A549 treated with Hydrocortisone at 1 μM for 4 hours (cell line): ENCODE measurements around the gene BSN. TPM values are rescaled to one million over a fixed set of nuclear protein-coding genes. Genes with fewer than 3 reads are reported as not detected.

Source experiments
- total RNA-seq: library from RNA; stranded (reverse); fragments of 200-300 nt; extraction: Qiagen RNA extraction; gene quantifications from 5 replicates; pipeline ENCODE4 v1.2.3, GENCODE V29; 2022

Gene BSN, protein sequence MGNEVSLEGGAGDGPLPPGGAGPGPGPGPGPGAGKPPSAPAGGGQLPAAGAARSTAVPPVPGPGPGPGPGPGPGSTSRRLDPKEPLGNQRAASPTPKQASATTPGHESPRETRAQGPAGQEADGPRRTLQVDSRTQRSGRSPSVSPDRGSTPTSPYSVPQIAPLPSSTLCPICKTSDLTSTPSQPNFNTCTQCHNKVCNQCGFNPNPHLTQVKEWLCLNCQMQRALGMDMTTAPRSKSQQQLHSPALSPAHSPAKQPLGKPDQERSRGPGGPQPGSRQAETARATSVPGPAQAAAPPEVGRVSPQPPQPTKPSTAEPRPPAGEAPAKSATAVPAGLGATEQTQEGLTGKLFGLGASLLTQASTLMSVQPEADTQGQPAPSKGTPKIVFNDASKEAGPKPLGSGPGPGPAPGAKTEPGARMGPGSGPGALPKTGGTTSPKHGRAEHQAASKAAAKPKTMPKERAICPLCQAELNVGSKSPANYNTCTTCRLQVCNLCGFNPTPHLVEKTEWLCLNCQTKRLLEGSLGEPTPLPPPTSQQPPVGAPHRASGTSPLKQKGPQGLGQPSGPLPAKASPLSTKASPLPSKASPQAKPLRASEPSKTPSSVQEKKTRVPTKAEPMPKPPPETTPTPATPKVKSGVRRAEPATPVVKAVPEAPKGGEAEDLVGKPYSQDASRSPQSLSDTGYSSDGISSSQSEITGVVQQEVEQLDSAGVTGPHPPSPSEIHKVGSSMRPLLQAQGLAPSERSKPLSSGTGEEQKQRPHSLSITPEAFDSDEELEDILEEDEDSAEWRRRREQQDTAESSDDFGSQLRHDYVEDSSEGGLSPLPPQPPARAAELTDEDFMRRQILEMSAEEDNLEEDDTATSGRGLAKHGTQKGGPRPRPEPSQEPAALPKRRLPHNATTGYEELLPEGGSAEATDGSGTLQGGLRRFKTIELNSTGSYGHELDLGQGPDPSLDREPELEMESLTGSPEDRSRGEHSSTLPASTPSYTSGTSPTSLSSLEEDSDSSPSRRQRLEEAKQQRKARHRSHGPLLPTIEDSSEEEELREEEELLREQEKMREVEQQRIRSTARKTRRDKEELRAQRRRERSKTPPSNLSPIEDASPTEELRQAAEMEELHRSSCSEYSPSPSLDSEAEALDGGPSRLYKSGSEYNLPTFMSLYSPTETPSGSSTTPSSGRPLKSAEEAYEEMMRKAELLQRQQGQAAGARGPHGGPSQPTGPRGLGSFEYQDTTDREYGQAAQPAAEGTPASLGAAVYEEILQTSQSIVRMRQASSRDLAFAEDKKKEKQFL (N-terminal part only)
- total RNA-seq, result 0.11 to 0.33 TPM (median 0.14 TPM) in 5 replicates

DNA sequence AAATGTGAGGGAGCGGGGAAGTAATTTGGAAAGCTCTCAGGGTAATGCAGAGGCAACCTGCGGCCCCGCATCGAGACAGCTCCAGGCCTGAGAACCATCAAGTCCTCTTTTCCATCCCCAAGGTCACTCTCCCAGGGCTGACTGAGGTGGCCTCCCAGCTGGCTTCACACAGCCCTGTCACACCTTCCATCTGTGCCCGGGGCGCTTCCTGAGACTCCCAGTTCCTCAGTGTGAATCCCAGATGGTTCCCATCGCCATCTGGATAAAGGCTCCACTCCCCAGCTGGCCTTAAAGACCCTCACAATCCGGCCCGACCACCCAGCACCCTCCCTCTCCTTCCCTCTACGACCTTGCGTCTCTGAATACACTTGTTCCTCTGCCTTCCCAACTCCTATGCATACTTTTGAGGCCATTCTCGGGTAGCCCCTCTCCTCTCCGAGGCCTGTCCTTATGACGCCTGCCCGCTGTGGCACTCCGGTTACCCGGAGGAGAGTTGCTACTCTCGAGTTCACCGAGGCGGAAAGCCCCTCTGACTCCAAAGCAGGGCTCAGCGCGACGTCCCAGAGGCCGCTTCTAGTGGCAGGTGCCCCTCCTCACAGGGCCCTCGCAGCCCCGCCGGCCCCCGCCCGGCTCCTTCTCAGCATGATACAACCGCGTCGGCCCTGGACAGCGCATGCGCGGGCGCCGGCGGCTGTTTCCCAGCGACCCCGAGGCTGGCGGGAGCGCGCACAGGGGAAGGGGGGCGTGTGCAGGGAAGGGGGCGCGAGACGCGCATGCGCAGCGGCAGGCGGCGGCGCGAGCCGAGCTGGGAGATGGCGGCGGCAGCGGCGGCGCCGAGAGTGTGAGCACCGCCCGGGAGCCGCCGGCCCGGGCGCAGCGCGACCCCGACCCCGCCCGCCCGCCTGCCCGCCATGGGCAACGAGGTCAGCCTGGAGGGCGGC lies at the start of gene BSN:
Gene BSN, plus strand, starts transcription at position 786 of the 941 bp plus-strand sequence. Its CDS starts 126 bp downstream, at position 912.

GRCh38 chr3:49673715-49674496 lies 119.6 kb downstream of the BSN start, which contains the start of gene APEH:
APEH (plus strand) TSS chr3:49674351; CDS start chr3:49674402, 51 bp downstream.

DNA sequence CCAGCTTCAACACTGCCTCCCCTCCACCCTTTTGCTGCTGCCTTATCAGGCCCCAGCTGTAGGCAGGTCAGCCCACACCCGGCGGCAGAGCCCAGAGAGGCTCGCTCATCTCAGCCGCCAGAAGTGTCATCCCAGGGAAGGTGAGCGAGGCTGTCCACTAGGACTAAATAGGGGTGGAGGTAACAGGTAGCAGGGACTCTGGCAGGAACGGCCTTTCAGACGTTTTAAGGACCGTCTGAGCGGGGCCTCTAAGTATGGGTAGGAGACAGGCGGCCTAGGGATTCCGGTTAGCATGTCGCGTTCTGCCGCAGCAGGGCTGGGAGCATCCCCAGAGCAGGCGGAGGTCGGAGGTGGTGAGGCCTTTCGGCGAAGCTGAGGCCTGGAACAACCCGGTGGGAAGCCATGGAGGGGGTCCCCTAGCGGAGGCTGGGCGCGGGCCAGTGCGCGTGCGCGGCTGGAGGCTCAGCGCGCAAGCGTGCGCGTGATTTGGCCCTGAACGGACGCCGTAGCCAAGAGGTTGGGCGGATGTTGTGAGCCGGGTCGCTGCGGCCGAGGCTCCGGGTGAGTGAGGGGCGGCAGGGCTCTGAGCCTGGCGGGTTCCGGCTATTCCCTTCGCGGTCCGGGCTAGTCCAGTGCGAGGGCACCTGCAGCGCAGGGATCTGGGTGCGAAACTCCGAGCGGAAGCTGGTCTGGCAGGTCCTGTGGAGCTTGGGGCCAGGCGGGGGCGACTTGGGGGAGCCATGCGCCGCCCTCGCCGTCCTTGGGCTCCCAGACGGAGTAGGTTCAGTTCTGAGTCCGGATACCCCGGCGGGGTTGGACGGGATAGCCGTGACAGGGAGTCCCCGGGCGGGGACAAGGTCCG lies 135.0 kb downstream of the BSN start, which contains the start of the genes MST1 and RNF123:
Gene MST1, minus strand, starts transcription at position 429 of the 862 bp plus-strand sequence. CDS start 783 bp downstream, outside the sequence.
Gene RNF123, plus strand, starts transcription at position 512 of the 862 bp plus-strand sequence. CDS start 1,609 bp downstream, outside the sequence.

DNA sequence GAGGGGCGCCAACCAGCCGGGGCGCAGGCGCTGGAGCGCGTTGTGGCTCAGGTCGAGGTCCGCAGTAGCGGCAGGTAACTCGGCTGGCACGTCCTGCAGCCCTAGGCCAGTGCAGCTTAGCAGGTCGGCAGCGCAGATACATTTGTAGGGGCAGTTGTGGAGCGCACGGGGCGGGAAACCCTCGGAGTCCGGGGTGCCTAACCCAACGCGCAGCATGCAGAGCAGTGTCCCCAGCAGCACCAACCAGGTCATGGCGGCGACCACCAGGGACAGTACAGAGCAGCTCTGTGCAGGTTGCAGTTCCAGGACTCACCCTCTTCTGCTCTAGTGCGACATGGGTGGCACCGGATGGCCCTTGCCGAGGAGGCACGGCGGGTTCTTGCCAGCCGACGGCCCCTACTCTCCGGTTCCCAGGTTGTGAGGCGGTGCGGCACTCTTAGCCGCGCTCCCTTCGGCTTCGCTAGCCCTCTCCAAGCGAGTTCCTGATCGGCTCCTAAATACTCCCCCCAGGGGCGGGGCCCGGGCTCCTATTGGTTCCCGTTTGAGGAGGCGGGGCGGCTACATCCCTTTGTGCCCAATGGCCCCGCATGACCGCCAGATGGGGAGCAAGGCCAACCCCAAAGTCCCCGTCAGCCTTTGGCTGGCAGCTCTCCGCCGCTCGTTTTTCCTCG lies 165.1 kb downstream of the BSN start, which contains the start of gene AMIGO3:
Gene AMIGO3, minus strand, starts transcription at position 471 of the 671 bp plus-strand sequence. Its CDS starts 219 bp downstream, at position 252.

Other genes with a start within 250 kb of the BSN start
- 11.1 to 19.7 TPM (median 13.7 TPM) in 5 replicates for gene USP4, start 214.4 kb upstream of the BSN start, total RNA-seq
- gene GPX1, start 196.1 kb upstream of the BSN start, total RNA-seq, result 219 to 307 TPM (median 282 TPM) in 5 replicates
- 440 to 561 TPM (median 464 TPM) in 5 replicates for gene RHOA, start 142.5 kb upstream of the BSN start, total RNA-seq
- 22.2 to 23.7 TPM (median 22.7 TPM) in 5 replicates for gene TCTA, start 142.1 kb upstream of the BSN start, total RNA-seq
- gene AMT, start 132.0 kb upstream of the BSN start, total RNA-seq, result 0.23 to 0.38 TPM (median 0.25 TPM) in 5 replicates
- gene NICN1, start 125.2 kb upstream of the BSN start, total RNA-seq, result 5.6 to 6.8 TPM (median 5.9 TPM) in 5 replicates
- 46.8 to 68.1 TPM (median 59.8 TPM) in 5 replicates for gene DAG1, start 84.2 kb upstream of the BSN start, total RNA-seq
- 63.9 to 67.7 TPM (median 64.9 TPM) in 5 replicates for gene APEH, start 119.9 kb downstream of the BSN start, total RNA-seq
- 0.97 to 2.6 TPM (median 1.9 TPM) in 5 replicates for gene MST1, start 135.0 kb downstream of the BSN start, total RNA-seq
- 11.6 to 15.1 TPM (median 13.7 TPM) in 5 replicates for gene RNF123, start 135.1 kb downstream of the BSN start, total RNA-seq
- gene AMIGO3, start 165.2 kb downstream of the BSN start, total RNA-seq, result 0.12 to 1.2 TPM (median 0.69 TPM) in 5 replicates
- gene GMPPB, start 169.5 kb downstream of the BSN start, total RNA-seq, result 15.9 to 19.7 TPM (median 18.6 TPM) in 5 replicates
- 21.0 to 23.4 TPM (median 23.3 TPM) in 5 replicates for gene IP6K1, start 232.1 kb downstream of the BSN start, total RNA-seq
- gene CDHR4, start 245.4 kb downstream of the BSN start, total RNA-seq, result 0.15 to 0.30 TPM (median 0.26 TPM) in 5 replicates
- gene INKA1, start 248.8 kb downstream of the BSN start, total RNA-seq, result 1.7 to 2.8 TPM (median 2.4 TPM) in 5 replicates